ENCODE data around the gene SMIM29. TPM values are rescaled to one million over a fixed set of nuclear protein-coding genes. Genes with fewer than 3 reads are reported as not detected.
"Not testable (repeated sequence)": the region's sequence is repeated elsewhere in the genome, so short reads cannot be mapped to it uniquely, and the experiment has no call there.

Gene SMIM29
- total and polyA plus RNA-seq, 2 donors (not counting 3 experiments of a cell fraction or from before 2014, with no cell fraction given): 37.6 to 75.2 TPM

DNA sequence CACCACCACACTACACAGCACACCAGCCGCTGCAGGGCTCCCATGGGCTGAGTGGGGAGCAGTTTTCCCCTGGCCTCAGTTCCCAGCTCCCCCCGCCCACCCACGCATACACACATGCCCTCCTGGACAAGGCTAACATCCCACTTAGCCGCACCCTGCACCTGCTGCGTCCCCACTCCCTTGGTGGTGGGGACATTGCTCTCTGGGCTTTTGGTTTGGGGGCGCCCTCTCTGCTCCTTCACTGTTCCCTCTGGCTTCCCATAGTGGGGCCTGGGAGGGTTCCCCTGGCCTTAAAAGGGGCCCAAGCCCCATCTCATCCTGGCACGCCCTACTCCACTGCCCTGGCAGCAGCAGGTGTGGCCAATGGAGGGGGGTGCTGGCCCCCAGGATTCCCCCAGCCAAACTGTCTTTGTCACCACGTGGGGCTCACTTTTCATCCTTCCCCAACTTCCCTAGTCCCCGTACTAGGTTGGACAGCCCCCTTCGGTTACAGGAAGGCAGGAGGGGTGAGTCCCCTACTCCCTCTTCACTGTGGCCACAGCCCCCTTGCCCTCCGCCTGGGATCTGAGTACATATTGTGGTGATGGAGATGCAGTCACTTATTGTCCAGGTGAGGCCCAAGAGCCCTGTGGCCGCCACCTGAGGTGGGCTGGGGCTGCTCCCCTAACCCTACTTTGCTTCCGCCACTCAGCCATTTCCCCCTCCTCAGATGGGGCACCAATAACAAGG, 3.6 kb downstream of the SMIM29 start:
- H4K20me1 ChIP-seq (replicated peaks; ENCODE audit: control insufficient read depth, extremely low read depth, insufficient read depth, low read length); dilution Hi-C loops (cut with MboI; ENCODE audit: extremely low pct_ligation_motif_present, low sequenced_read_pairs); H3K9ac ChIP-seq (replicated peaks; ENCODE audit: extremely low read depth, insufficient read depth, low read length); H3K4me2 ChIP-seq (ENCODE audit: insufficient read depth, low read length); H3K9me1 ChIP-seq (replicated peaks; ENCODE audit: control insufficient read depth, extremely low read depth, insufficient read depth, low read length); H2AFZ ChIP-seq (ENCODE audit: low read depth, low read length); H3K27me3 ChIP-seq (ENCODE audit: control insufficient read depth in 2 of 2, insufficient read depth in 2 of 2, low read length in 2 of 2); intact Hi-C loops (cut with micrococcal nuclease); H3K9me3 ChIP-seq (replicated peaks; ENCODE audit: control insufficient read depth, insufficient read depth, low read length); DNase-seq (ENCODE audit: low read depth, low spot score); H3K4me3 ChIP-seq (replicated peaks in 1 of 3; ENCODE audit: insufficient read depth in 1 of 3, low read depth in 1 of 3, low read length in 3 of 3): not testable (repeated sequence)
- peak overlapping the region; percentile 88 for H3K27ac ChIP-seq (ENCODE audit: insufficient read depth, low read depth, low read length)
- H3K4me1 ChIP-seq (ENCODE audit: control insufficient read depth, extremely low read depth, insufficient read depth, low read length): peaks cover 68% of the 10 kb centered on the region
- TF ChIP-seq POLR2A (IDR thresholded peaks at IDR 0.05; ENCODE audit: low read depth, low read length): peak; percentile 39
- FAIRE-seq: peak; percentile 4
- BruUV-seq (replicated peaks): TSS peak; percentile 58
- CTCF ChIA-PET: interaction anchor here (1.5 to 6.1 kb wide), 5 partner anchors 17 to 170 kb away, joined by 5 to 74 read pairs (median 17); no protein-coding TSS in a partner anchor
- H3K79me2 ChIP-seq (ENCODE audit: control insufficient read depth, insufficient read depth, low read length): peaks cover 26% of the 10 kb centered on the region
- H3K36me3 ChIP-seq (ENCODE audit: control insufficient read depth in 2 of 2, extremely low read depth in 1 of 2, insufficient read depth in 2 of 2, low read length in 2 of 2): peaks cover 10% of the 10 kb centered on the region in 2 experiments
- POLR2A ChIA-PET: interaction anchor here (0.7 to 1.2 kb wide), 3 partner anchors 8 to 170 kb away, joined by 3 to 4 read pairs (median 4); partner anchors contain the start of genes HMGA1 and NUDT3

- H3K9me1 ChIP-seq (replicated peaks; ENCODE audit: control insufficient read depth, extremely low read depth, insufficient read depth, low read length): no peaks in the 10 kb centered on the region
- H3K79me2 ChIP-seq (ENCODE audit: control insufficient read depth, insufficient read depth, low read length): peaks cover 36% of the 10 kb centered on the region
- peak overlapping the region; percentile 90 for H3K9ac ChIP-seq (replicated peaks; ENCODE audit: extremely low read depth, insufficient read depth, low read length)
- dilution Hi-C loops (cut with MboI; ENCODE audit: extremely low pct_ligation_motif_present, low sequenced_read_pairs) (no loop called here), intact Hi-C loops (cut with micrococcal nuclease) (loop anchor here (1.0 kb wide), 4 partner anchors 8 to 80 kb away; partner anchors contain the start of gene HMGA1)
- no peaks in the 10 kb centered on the region for H3K27me3 ChIP-seq (ENCODE audit: control insufficient read depth in 2 of 2, insufficient read depth in 2 of 2, low read length in 2 of 2)
- H4K20me1 ChIP-seq (replicated peaks; ENCODE audit: control insufficient read depth, extremely low read depth, insufficient read depth, low read length): no peaks in the 10 kb centered on the region
- no peaks in the 10 kb centered on the region for H3K9me3 ChIP-seq (replicated peaks; ENCODE audit: control insufficient read depth, insufficient read depth, low read length)
- H3K36me3 ChIP-seq (ENCODE audit: control insufficient read depth in 2 of 2, extremely low read depth in 1 of 2, insufficient read depth in 2 of 2, low read length in 2 of 2): peaks cover 10 to 12% of the 10 kb centered on the region in 2 experiments
- H3K4me1 ChIP-seq (ENCODE audit: control insufficient read depth, extremely low read depth, insufficient read depth, low read length): peaks cover 71% of the 10 kb centered on the region
- DNase-seq (ENCODE audit: low read depth, low spot score) (peak; percentile 92), FAIRE-seq (peak; percentile 97)
- BruUV-seq (replicated peaks): no TSS peak
- H3K4me3 ChIP-seq (replicated peaks in 1 of 3; ENCODE audit: insufficient read depth in 1 of 3, low read depth in 1 of 3, low read length in 3 of 3): no peak overlapping the region
- H3K4me2 ChIP-seq (ENCODE audit: insufficient read depth, low read length): peak overlapping the region; percentile 55
- H2AFZ ChIP-seq (ENCODE audit: low read depth, low read length): no peak overlapping the region
- POLR2A ChIA-PET: interaction anchor here (0.9 to 1.2 kb wide), 4 partner anchors 7 to 148 kb away, joined by 3 to 6 read pairs (median 4); partner anchors contain the start of genes HMGA1 and NUDT3
- CTCF ChIA-PET: interaction anchor here (0.7 to 6.1 kb wide), 9 partner anchors 16 to 544 kb away, joined by 3 to 74 read pairs (median 5); partner anchors contain the start of gene NUDT3
- peak overlapping the region; percentile 88 for H3K27ac ChIP-seq (ENCODE audit: insufficient read depth, low read depth, low read length)
- peak; percentile 84 for TF ChIP-seq POLR2A (IDR thresholded peaks at IDR 0.05; ENCODE audit: low read depth, low read length)
- no peak for TF ChIP-seq EZH2 (IDR thresholded peaks at IDR 0.05; ENCODE audit: borderline replicate concordance, low read depth, low read length, severe bottlenecking)
- TF ChIP-seq, protein P1, sequence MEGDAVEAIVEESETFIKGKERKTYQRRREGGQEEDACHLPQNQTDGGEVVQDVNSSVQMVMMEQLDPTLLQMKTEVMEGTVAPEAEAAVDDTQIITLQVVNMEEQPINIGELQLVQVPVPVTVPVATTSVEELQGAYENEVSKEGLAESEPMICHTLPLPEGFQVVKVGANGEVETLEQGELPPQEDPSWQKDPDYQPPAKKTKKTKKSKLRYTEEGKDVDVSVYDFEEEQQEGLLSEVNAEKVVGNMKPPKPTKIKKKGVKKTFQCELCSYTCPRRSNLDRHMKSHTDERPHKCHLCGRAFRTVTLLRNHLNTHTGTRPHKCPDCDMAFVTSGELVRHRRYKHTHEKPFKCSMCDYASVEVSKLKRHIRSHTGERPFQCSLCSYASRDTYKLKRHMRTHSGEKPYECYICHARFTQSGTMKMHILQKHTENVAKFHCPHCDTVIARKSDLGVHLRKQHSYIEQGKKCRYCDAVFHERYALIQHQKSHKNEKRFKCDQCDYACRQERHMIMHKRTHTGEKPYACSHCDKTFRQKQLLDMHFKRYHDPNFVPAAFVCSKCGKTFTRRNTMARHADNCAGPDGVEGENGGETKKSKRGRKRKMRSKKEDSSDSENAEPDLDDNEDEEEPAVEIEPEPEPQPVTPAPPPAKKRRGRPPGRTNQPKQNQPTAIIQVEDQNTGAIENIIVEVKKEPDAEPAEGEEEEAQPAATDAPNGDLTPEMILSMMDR (IDR thresholded peaks at IDR 0.05; ENCODE audit: extremely low read depth in 1 of 2, insufficient read depth in 1 of 2, low read depth in 1 of 2, low read length in 2 of 2): peak; percentile 36 to 73
- TF ChIP-seq MAX (IDR thresholded peaks at IDR 0.05; ENCODE audit: insufficient read depth, insufficient read length): no peak
- TF ChIP-seq MYC (IDR thresholded peaks at IDR 0.05; ENCODE audit: low read depth, low read length): peak; percentile 70
- no peak for TF ChIP-seq GATA2 (IDR thresholded peaks at IDR 0.05; ENCODE audit: insufficient read depth, insufficient read length, low read depth, low read length)
- peak; percentile 82 for TF ChIP-seq JUN (IDR thresholded peaks at IDR 0.05; ENCODE audit: borderline replicate concordance, insufficient read depth, insufficient read length, low read depth)
- TF ChIP-seq FOS (IDR thresholded peaks at IDR 0.05; ENCODE audit: borderline replicate concordance, insufficient read depth, low read length): peak; percentile 87
- peak; percentile 98 for TF ChIP-seq POLR2AphosphoS5 (IDR thresholded peaks at IDR 0.05; ENCODE audit: insufficient read depth, low read depth, low read length)
Measured at GRCh38 chr6:34243901-34244884, 4.6 kb downstream of the SMIM29 start.
